Effector memory CD4-positive, alpha-beta T cell (primary cell): ENCODE data around the gene SUPT5H.
"Not testable (repeated sequence)": the region's sequence is repeated elsewhere in the genome, so short reads cannot be mapped to it uniquely, and the experiment has no call there.

Experiments
- DNase-seq, 3 donors: peaks; one replicate each; pipeline ENCODE4 v3.0.0-alpha.2; 2020
- H3K27ac ChIP-seq: 2 replicates; pipeline ENCODE4 v1.7.0; 2013; ENCODE audit warnings: mild to moderate bottlenecking, low read length, moderate library complexity; ENCODE audit not compliant: insufficient read depth, poor library complexity, severe bottlenecking
- H3K27me3 ChIP-seq: replicated peaks from 2 replicates; pipeline ENCODE4 v1.7.0; 2013; ENCODE audit warnings: mild to moderate bottlenecking, low read length; ENCODE audit not compliant: insufficient read depth, control insufficient read depth, poor library complexity, severe bottlenecking
- H3K36me3 ChIP-seq: 2 replicates; pipeline ENCODE4 v1.7.0; 2013; ENCODE audit warnings: mild to moderate bottlenecking, low read length, moderate library complexity; ENCODE audit not compliant: control insufficient read depth, insufficient read depth
- H3K4me1 ChIP-seq: 2 replicates; pipeline ENCODE4 v1.7.0; 2013; ENCODE audit warnings: low read length, mild to moderate bottlenecking; ENCODE audit not compliant: control insufficient read depth, insufficient read depth, poor library complexity, severe bottlenecking
- H3K4me3 ChIP-seq: 2 replicates; pipeline ENCODE4 v1.7.0; 2013; ENCODE audit warnings: low read length, low read depth, mild to moderate bottlenecking; ENCODE audit not compliant: insufficient read depth, poor library complexity, severe bottlenecking
- H3K9me3 ChIP-seq: 2 replicates; pipeline ENCODE4 v1.7.0; 2013; ENCODE audit warnings: mild to moderate bottlenecking, low read length, moderate library complexity; ENCODE audit not compliant: control insufficient read depth

Gene SUPT5H

DNA sequence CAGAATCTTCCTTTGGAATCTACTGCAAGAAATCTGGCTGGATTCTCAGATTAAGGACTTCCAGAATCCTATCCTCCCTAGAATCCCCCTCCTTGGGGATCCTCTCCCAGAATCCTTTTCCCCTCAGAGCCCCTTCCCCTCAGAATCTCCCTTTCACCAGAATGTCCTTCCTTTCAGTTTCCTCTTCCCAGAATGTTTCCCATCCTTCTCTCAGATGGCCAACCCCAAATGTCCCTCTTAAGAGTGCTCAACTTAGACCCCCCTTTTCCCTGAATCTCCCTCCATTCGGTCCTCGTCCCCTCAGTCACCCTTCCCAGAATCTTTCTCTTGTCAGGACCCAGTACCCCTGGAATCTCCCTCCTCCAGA is 9.0 kb upstream of the SUPT5H start:
- Histone ChIP-seq H3K9me3 (no peaks in the 10 kb centered on the region), H3K27me3 (no peaks in the 10 kb centered on the region), H3K4me3 (peak overlapping the region; percentile 51), H3K27ac (peak overlapping the region; percentile 94), H3K4me1 (peaks cover 20% of the 10 kb centered on the region), H3K36me3 (peaks cover 27% of the 10 kb centered on the region)
- no peak for DNase-seq

DNA sequence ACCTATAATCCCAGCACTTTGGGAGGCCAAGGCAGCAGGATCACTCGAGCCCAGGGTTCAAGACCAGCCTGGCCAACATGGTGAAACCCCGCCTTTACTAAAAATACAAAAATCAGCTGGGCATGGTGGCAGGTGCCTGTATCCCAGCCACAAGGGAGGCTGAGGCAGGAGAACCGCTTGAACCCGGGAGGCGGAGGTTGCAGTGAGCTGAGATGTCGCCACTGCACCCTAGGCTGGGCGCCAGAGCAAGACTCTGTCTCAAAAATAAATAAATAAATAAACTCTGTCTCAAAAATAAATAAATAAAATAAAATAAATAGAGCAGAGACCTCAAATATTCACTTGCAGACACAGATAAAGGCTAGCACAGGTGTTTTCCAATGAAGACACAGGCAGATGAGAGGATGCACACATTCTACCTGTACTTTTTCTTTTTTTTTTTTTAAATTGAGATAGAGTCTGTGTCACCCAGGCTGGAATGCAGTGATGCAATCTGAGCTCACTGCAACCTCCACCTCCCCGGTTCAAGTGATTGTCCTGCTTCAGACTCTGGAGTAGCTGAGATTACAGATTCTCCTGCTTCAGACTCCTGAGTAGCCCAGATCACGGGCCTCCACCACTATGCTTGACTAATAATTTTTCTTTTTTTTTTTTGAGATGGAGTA is 7.0 kb upstream of the SUPT5H start:
- Histone ChIP-seq H3K27ac (no peak overlapping the region), H3K9me3 (no peaks in the 10 kb centered on the region), H3K4me3 (no peak overlapping the region), H3K27me3 (no peaks in the 10 kb centered on the region), H3K4me1 (peaks cover 20% of the 10 kb centered on the region), H3K36me3 (peaks cover 15% of the 10 kb centered on the region)
- no peak for DNase-seq

DNA sequence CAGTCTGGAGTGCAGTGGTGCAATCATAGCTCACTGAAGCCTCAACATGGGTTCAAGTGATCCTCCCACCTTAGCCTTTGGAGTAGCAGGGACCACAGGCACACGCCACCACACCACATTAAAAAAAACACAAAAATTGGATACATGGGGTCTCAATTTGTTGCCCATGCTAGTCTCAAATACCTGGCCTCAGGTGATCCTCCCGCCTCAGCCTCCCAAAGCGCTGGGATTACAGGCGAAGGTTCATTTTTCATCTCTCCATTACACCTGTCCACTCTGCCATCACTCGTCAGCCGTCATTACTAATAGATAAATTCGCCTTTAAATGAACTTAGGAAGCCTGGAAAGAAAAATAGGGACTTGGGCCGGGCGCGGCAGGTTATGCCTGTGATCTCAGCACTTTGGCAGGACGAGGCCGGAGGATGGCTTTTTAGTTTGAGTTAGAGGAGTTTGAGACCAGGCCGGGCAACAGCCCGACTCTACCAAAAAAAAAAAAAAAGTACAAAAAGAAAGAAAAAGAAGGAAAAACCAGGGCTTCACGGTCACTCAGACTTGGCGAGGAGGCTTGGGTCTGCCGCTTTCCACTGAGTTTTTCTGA is 685 bp upstream of the SUPT5H start:
- Histone ChIP-seq H3K4me3 (peak overlapping the region; percentile 88), H3K27ac (peak overlapping the region; percentile 95), H3K36me3 (no peaks in the 10 kb centered on the region), H3K27me3 (no peaks in the 10 kb centered on the region), H3K4me1 (peaks cover 21% of the 10 kb centered on the region), H3K9me3 (no peaks in the 10 kb centered on the region)
- no peak for DNase-seq

DNA sequence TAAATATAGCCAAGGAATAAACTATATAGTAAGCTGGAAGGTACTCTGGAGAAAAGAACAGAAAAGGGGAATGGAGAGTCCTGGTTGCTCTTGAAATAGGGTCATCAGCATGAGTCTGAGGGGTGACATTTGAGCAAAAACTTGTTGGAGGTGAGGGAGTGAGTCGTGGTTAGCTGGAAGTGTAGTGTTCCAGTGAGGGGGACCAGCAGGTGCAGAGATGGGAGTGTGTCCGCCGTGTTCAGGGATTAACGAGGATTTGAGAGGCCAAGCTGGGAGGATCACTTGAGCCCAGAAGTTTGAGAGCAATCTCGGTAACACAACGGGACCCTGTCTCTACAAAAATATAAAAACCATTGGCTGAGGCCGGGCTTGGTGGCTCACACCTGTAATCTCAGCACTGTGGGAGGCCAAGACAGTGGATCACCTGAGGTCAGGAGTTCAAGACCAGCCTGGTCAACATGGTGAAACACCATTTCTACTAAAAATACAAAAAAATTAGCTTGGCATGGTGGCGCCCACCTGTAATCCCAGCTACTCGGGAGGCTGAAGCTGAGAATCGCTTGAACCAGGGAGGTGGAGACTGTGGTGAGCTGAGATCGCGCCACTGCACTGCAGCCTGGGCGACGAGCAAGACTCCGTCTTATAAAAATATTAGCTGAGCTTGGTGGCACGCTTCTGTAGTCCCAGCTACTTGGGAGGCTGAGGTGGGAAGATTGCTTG is 1.1 kb downstream of the SUPT5H start:
- peak overlapping the region; percentile 95 for H3K27ac ChIP-seq
- H3K4me3 ChIP-seq = peak overlapping the region; percentile 88
- peaks cover 3% of the 10 kb centered on the region for H3K36me3 ChIP-seq
- DNase-seq = no peak
- no peaks in the 10 kb centered on the region for H3K27me3 ChIP-seq
- peaks cover 21% of the 10 kb centered on the region for H3K4me1 ChIP-seq
- H3K9me3 ChIP-seq = no peaks in the 10 kb centered on the region

DNA sequence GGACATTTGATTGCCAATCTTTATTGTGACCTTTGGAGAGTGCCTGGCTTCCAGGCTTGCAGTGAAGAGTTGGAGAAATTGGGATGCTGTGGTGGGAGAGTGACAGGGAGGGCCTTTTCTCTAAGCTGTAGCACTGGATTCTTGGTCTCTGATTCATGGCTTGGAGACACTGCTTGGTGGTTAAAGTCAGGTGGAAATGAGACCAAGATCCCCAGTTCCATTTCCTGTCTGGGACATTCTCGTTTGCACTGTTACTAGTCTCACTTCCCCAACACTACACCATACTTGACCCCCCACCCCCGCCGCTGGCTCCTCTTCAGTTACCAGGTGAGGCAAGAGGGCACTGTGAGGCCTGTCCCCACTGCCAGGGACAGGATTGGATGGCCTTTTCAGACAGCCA is 2.9 kb downstream of the SUPT5H start:
- H3K27ac ChIP-seq = peak overlapping the region; percentile 25
- H3K9me3 ChIP-seq = no peaks in the 10 kb centered on the region
- H3K4me3 ChIP-seq = no peak overlapping the region
- peaks cover 16% of the 10 kb centered on the region for H3K36me3 ChIP-seq
- peaks cover 21% of the 10 kb centered on the region for H3K4me1 ChIP-seq
- H3K27me3 ChIP-seq = no peaks in the 10 kb centered on the region
- DNase-seq = no peak

DNA sequence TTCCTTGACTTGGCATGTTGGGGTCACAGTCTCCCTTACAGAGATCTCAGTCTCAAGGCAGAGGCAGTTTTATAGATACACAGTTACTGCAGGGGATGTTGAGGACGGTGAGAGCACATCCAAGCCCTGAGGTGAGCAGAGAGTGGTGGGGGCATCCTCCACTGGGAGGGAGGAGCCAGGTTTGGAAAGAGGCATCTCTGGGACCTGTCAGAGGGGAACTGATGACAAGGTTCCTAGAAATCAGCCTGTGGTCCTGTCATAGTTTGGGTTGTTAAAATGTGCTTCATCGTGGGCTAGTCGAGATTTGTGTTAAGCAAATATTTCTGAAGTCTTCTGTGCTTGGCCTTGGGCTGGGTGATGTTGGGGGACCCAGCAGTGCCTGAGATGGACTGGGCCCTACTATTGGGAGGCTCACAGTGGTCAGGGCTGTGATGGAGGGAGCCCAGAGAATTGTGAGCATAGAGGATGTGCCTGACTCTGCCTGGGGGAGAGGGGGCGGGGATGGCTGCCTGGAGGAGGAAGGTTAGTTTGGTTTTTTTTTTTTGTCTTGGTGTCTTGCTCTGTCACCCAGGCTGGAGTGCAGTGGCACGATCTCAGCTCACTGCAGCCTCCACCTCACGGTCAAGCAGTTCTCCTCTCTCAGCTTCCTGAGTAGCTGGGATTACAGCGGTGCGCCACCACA is 3.9 kb downstream of the SUPT5H start:
- Histone ChIP-seq H3K4me1 (peaks cover 21% of the 10 kb centered on the region), H3K27ac (no peak overlapping the region), H3K9me3 (no peaks in the 10 kb centered on the region), H3K4me3 (no peak overlapping the region), H3K36me3 (peaks cover 25% of the 10 kb centered on the region), H3K27me3 (no peaks in the 10 kb centered on the region)
- DNase-seq = no peak

DNA sequence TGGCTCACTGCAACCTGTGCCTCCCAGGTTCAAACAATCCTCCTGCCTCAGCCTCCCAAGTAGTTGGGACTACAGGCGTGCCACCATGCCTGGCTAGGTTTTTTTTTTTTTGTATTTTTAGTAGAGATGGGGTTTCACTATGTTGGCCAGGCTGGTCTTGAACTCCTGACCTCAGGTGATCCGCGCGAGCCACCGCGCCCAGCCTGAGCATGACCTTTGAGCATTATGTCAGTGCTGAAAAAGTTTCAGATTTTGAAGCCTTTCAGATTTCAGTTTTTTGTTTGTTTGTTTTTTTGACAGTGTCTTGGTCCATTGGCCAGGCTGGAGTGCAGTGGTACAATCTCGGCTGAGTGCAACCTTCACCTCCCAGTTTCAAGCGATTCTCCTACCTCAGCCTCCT is 5.9 kb downstream of the SUPT5H start:
- H3K36me3 ChIP-seq = peaks cover 33% of the 10 kb centered on the region
- H3K27me3 ChIP-seq, DNase-seq, H3K9me3 ChIP-seq, H3K4me3 ChIP-seq, H3K27ac ChIP-seq: not testable (repeated sequence)
- H3K4me1 ChIP-seq = peaks cover 18% of the 10 kb centered on the region

DNA sequence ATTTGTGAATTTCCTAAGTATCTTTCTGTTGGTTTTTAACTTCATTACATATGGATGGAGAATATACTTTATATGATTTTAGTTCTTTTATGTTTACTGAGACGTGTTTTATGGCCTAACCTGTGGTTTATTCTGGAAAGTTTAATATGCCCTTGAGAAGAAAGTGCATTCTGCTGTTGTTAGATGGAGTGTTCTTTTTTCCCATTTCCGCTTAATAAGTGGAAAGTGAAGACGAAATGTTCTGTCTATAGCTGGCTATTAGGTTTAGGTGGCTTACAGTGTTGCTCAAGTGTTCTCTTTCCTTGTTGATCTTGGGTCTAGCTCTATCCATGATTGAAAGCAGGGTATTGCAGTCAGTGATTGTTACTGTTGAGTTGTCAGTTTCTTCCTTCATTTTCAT is 18.0 kb downstream of the SUPT5H start:
- no peak for DNase-seq
- Histone ChIP-seq H3K36me3 (peaks cover 80% of the 10 kb centered on the region), H3K27me3 (no peaks in the 10 kb centered on the region), H3K4me3 (no peak overlapping the region), H3K27ac (no peak overlapping the region), H3K9me3 (no peaks in the 10 kb centered on the region), H3K4me1 (no peaks in the 10 kb centered on the region)

DNA sequence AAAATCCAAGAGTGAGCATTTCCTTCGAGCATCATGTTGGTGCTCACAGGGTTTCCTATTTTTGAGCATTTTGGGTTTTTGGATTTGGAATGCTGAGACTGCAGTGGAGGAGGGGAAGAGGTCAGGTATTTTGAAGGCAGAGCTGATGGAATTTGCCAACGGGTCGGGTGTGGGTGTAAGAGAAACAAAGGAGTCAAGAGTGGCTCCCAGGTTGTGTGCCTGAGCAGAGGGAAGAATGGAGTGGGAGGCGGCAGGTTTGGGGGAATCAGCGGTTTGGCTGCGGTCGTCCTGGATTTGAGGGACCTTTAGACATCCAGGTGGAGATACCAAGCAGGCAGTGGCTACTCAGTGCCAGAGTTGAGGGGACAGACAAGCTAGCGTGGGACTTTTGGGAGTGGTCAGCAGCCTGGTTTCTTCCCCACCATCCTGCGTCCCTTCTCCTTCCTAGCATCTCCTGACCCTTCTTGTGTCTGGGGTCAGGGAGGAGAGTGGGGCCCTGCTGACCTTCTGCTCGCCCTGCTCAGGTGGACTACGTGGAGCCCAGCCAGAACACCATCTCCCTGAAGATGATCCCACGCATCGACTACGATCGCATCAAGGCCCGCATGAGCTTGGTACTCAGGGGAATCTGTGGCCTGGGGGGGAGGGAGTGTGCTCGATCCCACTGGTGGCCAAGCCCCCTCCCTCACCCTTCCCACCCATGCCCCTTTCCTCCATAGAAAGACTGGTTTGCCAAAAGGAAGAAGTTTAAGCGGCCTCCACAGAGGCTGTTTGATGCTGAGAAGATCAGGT is 20.8 kb downstream of the SUPT5H start:
- H3K27ac ChIP-seq = no peak overlapping the region
- DNase-seq = no peak
- H3K9me3 ChIP-seq = no peaks in the 10 kb centered on the region
- peaks cover 81% of the 10 kb centered on the region for H3K36me3 ChIP-seq
- no peaks in the 10 kb centered on the region for H3K27me3 ChIP-seq
- no peak overlapping the region for H3K4me3 ChIP-seq
- no peaks in the 10 kb centered on the region for H3K4me1 ChIP-seq
